ENCODE data around the gene CORT.

CORT gene

DNA sequence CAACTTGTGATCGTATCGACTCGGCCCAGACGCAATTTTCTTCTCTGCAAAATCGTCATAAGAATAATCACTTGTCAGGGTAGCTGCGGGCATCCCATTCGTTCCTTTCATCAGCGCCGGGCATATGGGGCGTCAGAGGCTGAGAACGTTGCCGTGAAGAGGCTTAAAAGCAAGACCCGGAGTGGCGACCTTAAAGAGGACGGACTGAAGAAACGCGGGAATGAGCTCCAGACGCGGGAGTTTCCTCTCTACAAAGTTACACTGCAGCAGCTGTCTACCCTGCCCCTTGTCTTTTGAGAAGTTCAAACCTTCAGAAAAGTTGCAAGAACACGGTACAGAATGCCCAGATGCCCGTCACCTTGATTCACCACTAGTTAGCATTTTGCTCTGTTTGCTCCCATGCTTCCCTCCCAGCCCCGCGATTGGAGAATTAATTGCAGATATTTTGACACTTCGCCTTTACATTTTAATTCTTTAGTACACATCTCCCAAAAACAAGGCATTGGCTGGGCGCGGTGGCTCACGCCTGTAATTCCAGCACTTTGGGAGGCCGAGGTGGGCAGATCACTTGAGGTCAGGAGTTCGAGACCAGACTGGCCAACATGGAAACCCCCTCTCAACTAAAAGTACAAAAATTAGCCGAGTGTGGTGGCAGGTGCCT, 18.6 kb upstream of the CORT start:
- TF ChIP-seq, protein P1, sequence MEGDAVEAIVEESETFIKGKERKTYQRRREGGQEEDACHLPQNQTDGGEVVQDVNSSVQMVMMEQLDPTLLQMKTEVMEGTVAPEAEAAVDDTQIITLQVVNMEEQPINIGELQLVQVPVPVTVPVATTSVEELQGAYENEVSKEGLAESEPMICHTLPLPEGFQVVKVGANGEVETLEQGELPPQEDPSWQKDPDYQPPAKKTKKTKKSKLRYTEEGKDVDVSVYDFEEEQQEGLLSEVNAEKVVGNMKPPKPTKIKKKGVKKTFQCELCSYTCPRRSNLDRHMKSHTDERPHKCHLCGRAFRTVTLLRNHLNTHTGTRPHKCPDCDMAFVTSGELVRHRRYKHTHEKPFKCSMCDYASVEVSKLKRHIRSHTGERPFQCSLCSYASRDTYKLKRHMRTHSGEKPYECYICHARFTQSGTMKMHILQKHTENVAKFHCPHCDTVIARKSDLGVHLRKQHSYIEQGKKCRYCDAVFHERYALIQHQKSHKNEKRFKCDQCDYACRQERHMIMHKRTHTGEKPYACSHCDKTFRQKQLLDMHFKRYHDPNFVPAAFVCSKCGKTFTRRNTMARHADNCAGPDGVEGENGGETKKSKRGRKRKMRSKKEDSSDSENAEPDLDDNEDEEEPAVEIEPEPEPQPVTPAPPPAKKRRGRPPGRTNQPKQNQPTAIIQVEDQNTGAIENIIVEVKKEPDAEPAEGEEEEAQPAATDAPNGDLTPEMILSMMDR (IDR thresholded peaks at IDR 0.05; ENCODE audit: low read length, missing control alignments): no peak
- DNase-seq (ENCODE audit: low read depth): no peak
- H3K4me3 ChIP-seq (replicated peaks; ENCODE audit: low read depth, low read length): peak overlapping the region; percentile 85

DNA sequence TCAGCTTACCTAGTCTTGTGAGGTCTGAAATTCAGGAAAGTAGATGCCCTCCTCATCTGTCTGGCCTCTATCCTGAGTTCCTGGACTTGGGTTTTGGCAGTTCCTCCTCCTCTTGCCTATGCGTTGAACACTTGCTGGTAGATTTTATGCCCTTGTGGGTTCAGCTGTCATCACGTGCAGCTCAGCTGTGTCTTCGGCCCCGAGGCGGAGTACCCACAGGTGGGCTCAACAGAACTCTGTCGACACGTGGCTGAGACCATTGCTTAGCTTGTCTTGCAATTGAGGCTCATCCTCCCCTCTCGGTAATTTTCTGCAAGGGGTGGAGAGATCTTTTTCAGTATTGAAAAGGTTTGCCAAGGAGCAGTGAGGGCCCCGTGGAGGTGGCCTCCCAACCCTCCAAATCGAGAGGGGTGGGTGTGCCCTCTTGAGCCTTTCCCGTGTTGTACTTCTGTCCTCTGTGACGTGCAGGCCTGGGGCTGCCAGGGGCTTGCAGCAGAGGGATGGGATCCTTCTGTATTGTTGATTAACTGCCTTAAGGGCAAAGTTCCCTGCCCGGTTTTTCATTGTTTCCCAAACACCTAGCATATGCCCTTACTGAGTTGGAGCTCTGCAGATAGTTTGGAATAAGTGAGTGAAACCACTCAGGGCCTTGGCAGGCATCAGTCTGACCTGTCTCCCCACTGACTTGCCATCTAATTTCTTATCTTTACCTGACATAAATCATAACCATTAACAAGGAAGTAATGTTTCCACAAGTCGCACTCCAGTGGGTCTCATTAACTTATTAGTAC, 16.7 kb upstream of the CORT start:
- DNase-seq (ENCODE audit: low read depth): no peak
- TF ChIP-seq, protein P1 (IDR thresholded peaks at IDR 0.05; ENCODE audit: low read length, missing control alignments): no peak
- H3K4me3 ChIP-seq (replicated peaks; ENCODE audit: low read depth, low read length): no peak overlapping the region

DNA sequence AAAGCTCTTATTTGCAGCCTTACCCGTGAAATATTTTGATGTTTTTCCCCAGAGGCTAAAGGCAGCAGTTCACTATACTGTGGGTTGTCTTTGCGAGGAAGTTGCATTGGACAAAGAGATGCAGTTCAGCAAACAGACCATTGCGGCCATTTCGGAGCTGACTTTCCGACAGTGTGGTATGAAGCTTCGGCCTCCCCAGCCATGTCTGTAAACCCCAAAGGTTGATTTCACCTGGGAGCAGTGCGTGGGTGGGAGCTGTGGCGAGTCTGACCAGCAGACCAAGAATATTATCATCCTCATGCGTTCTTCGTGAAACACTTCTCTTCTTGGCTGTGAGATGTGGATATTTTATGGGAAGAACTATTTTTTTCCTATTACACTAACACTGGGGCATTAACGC, 16.0 kb upstream of the CORT start:
- DNase-seq (ENCODE audit: low read depth): no peak
- no peak overlapping the region for H3K4me3 ChIP-seq (replicated peaks; ENCODE audit: low read depth, low read length)
- TF ChIP-seq, protein P1 (IDR thresholded peaks at IDR 0.05; ENCODE audit: low read length, missing control alignments): no peak

DNA sequence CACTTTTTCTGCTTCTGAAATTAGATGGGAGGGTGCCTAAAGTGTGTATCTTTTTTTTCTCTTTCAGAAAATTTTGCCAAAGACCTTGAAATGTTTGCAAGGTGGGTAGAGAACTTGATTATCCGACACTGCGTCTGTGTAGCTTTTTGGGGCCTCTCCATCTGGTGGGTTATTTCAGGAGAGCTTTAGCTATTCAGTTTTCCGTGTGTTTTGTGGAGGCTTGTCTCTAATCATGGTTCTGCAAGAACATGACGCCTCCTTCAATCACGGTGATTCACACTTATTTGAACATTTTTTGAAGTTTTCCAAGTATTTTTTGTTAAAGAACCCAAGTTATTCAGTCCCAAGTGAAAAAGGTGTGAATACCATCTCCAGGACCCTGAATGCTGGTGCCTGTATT, 15.2 kb upstream of the CORT start:
- TF ChIP-seq, protein P1 (IDR thresholded peaks at IDR 0.05; ENCODE audit: low read length, missing control alignments): no peak
- H3K4me3 ChIP-seq (replicated peaks; ENCODE audit: low read depth, low read length): no peak overlapping the region
- no peak for DNase-seq (ENCODE audit: low read depth)

DNA sequence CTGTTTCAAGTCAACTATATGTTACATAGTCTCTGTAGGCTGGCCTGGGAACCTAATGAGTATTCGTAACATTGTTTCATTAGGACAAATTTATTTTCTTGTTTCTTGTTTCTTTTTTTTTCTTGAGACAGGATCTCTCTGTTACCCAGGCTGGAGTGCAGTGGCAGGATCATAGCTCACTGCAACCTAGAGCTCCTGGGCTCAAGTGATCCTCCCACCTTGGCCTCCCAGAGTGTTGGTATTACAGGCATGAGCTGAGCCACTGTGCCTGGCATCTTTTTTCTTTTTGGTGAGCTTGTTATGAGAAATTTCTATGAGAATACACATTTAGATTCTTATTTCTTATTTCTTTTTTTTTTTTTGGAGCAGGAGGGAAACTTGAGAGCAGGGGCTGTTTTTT, 12.8 kb upstream of the CORT start:
- TF ChIP-seq, protein P1 (IDR thresholded peaks at IDR 0.05; ENCODE audit: low read length, missing control alignments): no peak
- no peak overlapping the region for H3K4me3 ChIP-seq (replicated peaks; ENCODE audit: low read depth, low read length)
- no peak for DNase-seq (ENCODE audit: low read depth)

DNA sequence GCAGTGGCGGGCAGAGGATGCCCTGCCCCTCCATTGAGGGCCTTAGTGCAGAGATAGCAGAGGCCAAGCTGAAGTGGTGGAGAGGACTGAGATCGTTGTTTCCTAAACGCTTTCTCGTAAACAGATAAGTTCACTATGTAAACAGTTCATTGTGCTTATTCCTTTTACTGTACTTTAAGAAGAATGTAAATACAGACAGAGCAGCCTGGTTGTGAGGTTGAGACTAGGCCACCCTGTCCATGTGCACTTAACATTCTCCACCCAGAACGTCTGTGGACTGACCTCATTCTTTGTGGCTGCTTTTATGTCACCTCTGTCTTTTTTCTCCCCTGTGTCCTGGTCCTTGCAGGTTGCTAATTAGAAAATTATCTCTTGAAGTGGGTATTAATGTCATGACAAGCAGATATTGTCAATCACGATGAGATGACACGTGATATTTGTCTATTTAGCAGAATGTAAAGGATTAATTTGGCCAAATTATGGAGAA, 11.1 kb upstream of the CORT start:
- no peak for DNase-seq (ENCODE audit: low read depth)
- no peak overlapping the region for H3K4me3 ChIP-seq (replicated peaks; ENCODE audit: low read depth, low read length)
- TF ChIP-seq, protein P1 (IDR thresholded peaks at IDR 0.05; ENCODE audit: low read length, missing control alignments): no peak
